Neural cell (in vitro differentiated cells): ENCODE results near the gene APIP. TPM values are rescaled to one million over a fixed set of nuclear protein-coding genes. Genes with fewer than 3 reads are reported as not detected.

Experiments
- H2AFZ ChIP-seq: fragments of 200-600, 300-800 bp; sonication (generic), shearing (Covaris generic); 2 replicates; pipeline ENCODE4 v1.6.0; 2014; ENCODE audit warnings: low read depth, mild to moderate bottlenecking, antibody characterized with exemption, low read length, moderate library complexity
- H3F3A ChIP-seq: fragments of 200-600 bp; shearing (Covaris generic); 2 replicates; pipeline ENCODE4 v1.6.1; 2016; ENCODE audit warnings: mild to moderate bottlenecking, moderate library complexity, mixed read lengths, antibody characterized with exemption, low read length; ENCODE audit not compliant: insufficient read depth, poor library complexity, severe bottlenecking
- H3K27ac ChIP-seq: fragments of 200-600, 300-800 bp; sonication (generic), shearing (Covaris generic); 2 replicates; pipeline ENCODE4 v1.5.1; 2014; ENCODE audit warnings: mild to moderate bottlenecking, low read length, moderate library complexity
- H3K27me3 ChIP-seq: fragments of 300-800, 200-600 bp; sonication (generic), shearing (Covaris generic); 2 replicates; pipeline ENCODE4 v1.6.0; 2014; ENCODE audit warnings: mild to moderate bottlenecking, low read depth, low read length, moderate library complexity; ENCODE audit not compliant: insufficient read depth
- H3K36me3 ChIP-seq: fragments of 300-800, 200-600 bp; sonication (generic), shearing (Covaris generic); 2 replicates; pipeline ENCODE4 v1.5.1; 2014; ENCODE audit warnings: mild to moderate bottlenecking, antibody characterized with exemption, low read length, moderate library complexity; ENCODE audit not compliant: insufficient read depth
- H3K4me2 ChIP-seq: fragments of 300-800, 200-600 bp; sonication (generic), shearing (Covaris generic); 2 replicates; pipeline ENCODE4 v1.6.0; 2014; ENCODE audit warnings: mild to moderate bottlenecking, low read length
- H3K4me3 ChIP-seq: fragments of 300-800, 200-600 bp; sonication (generic), shearing (Covaris generic); 2 replicates; pipeline ENCODE4 v1.5.1; 2014; ENCODE audit warnings: mild to moderate bottlenecking, low read length, moderate library complexity
- H3K79me2 ChIP-seq: fragments of 200-600 bp; shearing (Covaris generic); replicated peaks from 2 replicates; pipeline ENCODE4 v1.6.0; 2014; ENCODE audit warnings: mild to moderate bottlenecking, low read length, moderate library complexity; ENCODE audit not compliant: insufficient read depth
- H3K9ac ChIP-seq: fragments of 300-800, 200-600 bp; sonication (generic), shearing (Covaris generic); 2 replicates; pipeline ENCODE4 v1.6.1; 2016; ENCODE audit warnings: mild to moderate bottlenecking, low read length, mixed read lengths
- H3K9me2 ChIP-seq: fragments of 200-600 bp; shearing (Covaris generic); 2 replicates; pipeline ENCODE4 v1.6.1; 2016; ENCODE audit warnings: mild to moderate bottlenecking, low read length, mixed read lengths; ENCODE audit not compliant: insufficient read depth
- H3K9me3 ChIP-seq: fragments of 200-600, 300-800 bp; sonication (generic), shearing (Covaris generic); 2 replicates; pipeline ENCODE4 v1.6.1; 2016; ENCODE audit warnings: mild to moderate bottlenecking, mixed run types, low read length, moderate library complexity, mixed read lengths
- H4K20me1 ChIP-seq: fragments of 200-600 bp; shearing (Covaris generic); 2 replicates; pipeline ENCODE4 v1.6.1; 2016; ENCODE audit warnings: mild to moderate bottlenecking, mixed run types; ENCODE audit not compliant: insufficient read depth
- CTCF ChIP-seq: fragments of 450-650 bp; IDR thresholded peaks from 2 replicates; pipeline ENCODE4 v1.5.1; 2014; ENCODE audit warnings: antibody characterized with exemption, mild to moderate bottlenecking, moderate library complexity; ENCODE audit not compliant: poor library complexity, severe bottlenecking
- EP300 ChIP-seq: fragments of 450-650 bp; conservative IDR thresholded peaks from 2 replicates; pipeline ENCODE4 v1.6.1; 2014; ENCODE audit warnings: antibody characterized with exemption, mild to moderate bottlenecking, moderate library complexity; ENCODE audit not compliant: poor library complexity, severe bottlenecking
- EZH2 ChIP-seq: fragments of 200-600, 300-800 bp; shearing (Covaris generic), sonication (generic); IDR thresholded peaks from 2 replicates; pipeline ENCODE4 v1.6.1; 2014; ENCODE audit warnings: antibody characterized with exemption, low read length, borderline replicate concordance, mild to moderate bottlenecking; ENCODE audit not compliant: insufficient read depth, poor library complexity, severe bottlenecking
- MXI1 ChIP-seq: fragments of 450-650 bp; conservative IDR thresholded peaks from 2 replicates; pipeline ENCODE4 v1.6.1; 2014; ENCODE audit warnings: antibody characterized with exemption, mild to moderate bottlenecking; ENCODE audit not compliant: poor library complexity, severe bottlenecking
- POLR2AphosphoS5 ChIP-seq: IDR thresholded peaks from 2 replicates; pipeline ENCODE4 v1.6.1; 2012
- RAD21 ChIP-seq: fragments of 450-650 bp; conservative IDR thresholded peaks from 2 replicates; pipeline ENCODE4 v1.6.1; 2014; ENCODE audit warnings: antibody characterized with exemption, mild to moderate bottlenecking, moderate library complexity
- REST ChIP-seq: IDR thresholded peaks from 2 replicates; pipeline ENCODE4 v1.6.1; 2012; ENCODE audit warnings: borderline replicate concordance
- SMC3 ChIP-seq: fragments of 450-650 bp; conservative IDR thresholded peaks from 2 replicates; pipeline ENCODE4 v1.6.1; 2014; ENCODE audit warnings: antibody characterized with exemption, mild to moderate bottlenecking, moderate library complexity; ENCODE audit not compliant: poor library complexity
- TAF1 ChIP-seq: IDR thresholded peaks from 2 replicates; pipeline ENCODE4 v1.6.1; 2012; ENCODE audit warnings: low read depth
- polyA plus RNA-seq: library from polyadenylated mRNA; depleted of rRNA; stranded (reverse); fragments of >200 nt; gene quantifications from 2 replicates; pipeline ENCODE4 v1.2.3, GENCODE V29; 2014

Gene APIP
- polyA plus RNA-seq, 1 donor from 2014 or later, result 45.9 TPM

- no peak overlapping the region for H2AFZ ChIP-seq
- H4K20me1 ChIP-seq, result no peaks in the 10 kb centered on the region
- H3K27me3 ChIP-seq, result no peaks in the 10 kb centered on the region
- TF ChIP-seq MXI1 (no peak), SMC3 (no peak), CTCF (no peak), EZH2 (no peak), REST (no peak), POLR2AphosphoS5 (no peak), TAF1 (no peak), RAD21 (no peak), EP300 (no peak)
- no peaks in the 10 kb centered on the region for H3K9me2 ChIP-seq
- H3F3A ChIP-seq, result no peaks in the 10 kb centered on the region
- H3K27ac ChIP-seq, result no peak overlapping the region
- no peak overlapping the region for H3K9ac ChIP-seq
- H3K4me3 ChIP-seq, result no peak overlapping the region
- H3K9me3 ChIP-seq, result no peaks in the 10 kb centered on the region
- no peaks in the 10 kb centered on the region for H3K79me2 ChIP-seq
- no peaks in the 10 kb centered on the region for H3K36me3 ChIP-seq
- no peak overlapping the region for H3K4me2 ChIP-seq
These were observed 72.9 kb downstream of the APIP start for GRCh38 chr11:34843271-34843670.

- Histone ChIP-seq H3K79me2 (no peaks in the 10 kb centered on the region), H3K4me3 (no peak overlapping the region), H4K20me1 (no peaks in the 10 kb centered on the region), H3K36me3 (no peaks in the 10 kb centered on the region), H3F3A (no peaks in the 10 kb centered on the region), H3K9ac (no peak overlapping the region), H2AFZ (no peak overlapping the region), H3K27ac (no peak overlapping the region), H3K9me2 (no peaks in the 10 kb centered on the region), H3K4me2 (no peak overlapping the region), H3K27me3 (no peaks in the 10 kb centered on the region), H3K9me3 (no peaks in the 10 kb centered on the region)
- TF ChIP-seq REST (no peak), POLR2AphosphoS5 (no peak), SMC3 (no peak), TAF1 (no peak), EP300 (no peak), CTCF (no peak), EZH2 (no peak), RAD21 (no peak), MXI1 (no peak)
These were observed 75.3 kb downstream of the APIP start for GRCh38 chr11:34840736-34841386.
